H9 (cell line): ENCODE results near the gene TPBGL. TPM values are rescaled to one million over a fixed set of nuclear protein-coding genes. Genes with fewer than 3 reads are reported as not detected.

Experiments
- DNase-seq: peaks from one replicate; pipeline ENCODE4 v3.0.0-alpha.2; 2017
- H2AFZ ChIP-seq: one replicate; pipeline ENCODE4 v1.6.1; 2013; ENCODE audit warnings: mild to moderate bottlenecking, low read length, control low read depth, moderate library complexity
- H2AK5ac ChIP-seq: 2 replicates; pipeline ENCODE4 v1.6.1; 2013; ENCODE audit warnings: low read length, control low read depth, mixed read lengths; ENCODE audit not compliant: insufficient read length
- H2BK120ac ChIP-seq: one replicate; pipeline ENCODE4 v1.6.1; 2013; ENCODE audit warnings: low read depth, mild to moderate bottlenecking, low read length, control low read depth, inconsistent platforms; ENCODE audit not compliant: poor library complexity, severe bottlenecking
- H2BK12ac ChIP-seq: 2 replicates; pipeline ENCODE4 v1.6.1; 2013; ENCODE audit warnings: low read length, control low read depth, mixed read lengths, low read depth; ENCODE audit not compliant: insufficient read length
- H2BK15ac ChIP-seq: 2 replicates; pipeline ENCODE4 v1.6.1; 2013; ENCODE audit warnings: low read depth, low read length, control low read depth
- H2BK20ac ChIP-seq: one replicate; pipeline ENCODE4 v1.6.1; 2013; ENCODE audit warnings: low read depth, mild to moderate bottlenecking, low read length, control low read depth, inconsistent platforms; ENCODE audit not compliant: poor library complexity, severe bottlenecking
- H2BK5ac ChIP-seq: 2 replicates; pipeline ENCODE4 v1.6.1; 2013; ENCODE audit warnings: low read length, control low read depth, mixed read lengths; ENCODE audit not compliant: insufficient read length
- H3K14ac ChIP-seq: 2 replicates; pipeline ENCODE4 v1.6.1; 2013; ENCODE audit warnings: low read length, control low read depth; ENCODE audit not compliant: insufficient read depth
- H3K18ac ChIP-seq: 2 replicates; pipeline ENCODE4 v1.6.1; 2013; ENCODE audit warnings: low read depth, mild to moderate bottlenecking, mixed read lengths, low read length, control low read depth; ENCODE audit not compliant: insufficient read length
- H3K23ac ChIP-seq: 2 replicates; pipeline ENCODE4 v1.6.1; 2013; ENCODE audit warnings: low read length, control low read depth, mixed read lengths, low read depth; ENCODE audit not compliant: insufficient read length
- H3K23me2 ChIP-seq: 2 replicates; pipeline ENCODE4 v1.6.1; 2013; ENCODE audit warnings: low read depth, mild to moderate bottlenecking, mixed read lengths, low read length, control low read depth; ENCODE audit not compliant: insufficient read length, poor library complexity, severe bottlenecking
- H3K27ac ChIP-seq: 2 replicates; pipeline ENCODE4 v1.5.1; 2013; ENCODE audit warnings: low read length, control low read depth, mixed read lengths, low read depth; ENCODE audit not compliant: insufficient read length
- H3K27me3 ChIP-seq: 2 replicates; pipeline ENCODE4 v1.6.1; 2013; ENCODE audit warnings: low read length, control low read depth, inconsistent platforms; ENCODE audit not compliant: insufficient read depth
- H3K4ac ChIP-seq: 2 replicates; pipeline ENCODE4 v1.6.1; 2013; ENCODE audit warnings: low read depth, mild to moderate bottlenecking, control low read depth, inconsistent platforms, low read length, moderate library complexity
- H3K4me1 ChIP-seq: 2 replicates; pipeline ENCODE4 v1.6.1; 2013; ENCODE audit warnings: low read length, control low read depth, inconsistent platforms; ENCODE audit not compliant: insufficient read depth
- H3K4me2 ChIP-seq: 2 replicates; pipeline ENCODE4 v1.6.1; 2013; ENCODE audit warnings: low read length, control low read depth, mixed read lengths; ENCODE audit not compliant: insufficient read length, insufficient read depth
- H3K56ac ChIP-seq: 2 replicates; pipeline ENCODE4 v1.6.1; 2013; ENCODE audit warnings: low read depth, mild to moderate bottlenecking, mixed read lengths, low read length, control low read depth; ENCODE audit not compliant: insufficient read length
- H3K79me1 ChIP-seq: 2 replicates; pipeline ENCODE4 v1.6.1; 2013; ENCODE audit warnings: low read depth, mild to moderate bottlenecking, moderate library complexity, low read length, control low read depth, inconsistent platforms; ENCODE audit not compliant: insufficient read depth, poor library complexity, severe bottlenecking
- H3K79me2 ChIP-seq: 2 replicates; pipeline ENCODE4 v1.6.1; 2013; ENCODE audit warnings: low read length, control low read depth, inconsistent platforms; ENCODE audit not compliant: insufficient read depth
- H3K9ac ChIP-seq: 2 replicates; pipeline ENCODE4 v1.6.1; 2013; ENCODE audit warnings: low read length, control low read depth, mixed read lengths; ENCODE audit not compliant: insufficient read length; ENCODE audit errors: extremely low read depth
- H3K9me3 ChIP-seq: one replicate; pipeline ENCODE4 v1.6.1; 2013; ENCODE audit warnings: low read depth, low read length, inconsistent platforms; ENCODE audit not compliant: control insufficient read depth
- H3T11ph ChIP-seq: one replicate; pipeline ENCODE4 v1.6.1; 2013; ENCODE audit warnings: mild to moderate bottlenecking, low read length, control low read depth, inconsistent platforms
- H4K20me1 ChIP-seq: one replicate; pipeline ENCODE4 v1.6.1; 2013; ENCODE audit not compliant: control insufficient read depth, insufficient read length, insufficient read depth
- H4K5ac ChIP-seq: 2 replicates; pipeline ENCODE4 v1.6.1; 2013; ENCODE audit warnings: low read depth, mild to moderate bottlenecking, mixed read lengths, low read length, control low read depth; ENCODE audit not compliant: insufficient read length
- H4K8ac ChIP-seq: replicated peaks from 2 replicates; pipeline ENCODE4 v1.6.1; 2013; ENCODE audit warnings: low read length, control low read depth, mixed read lengths, low read depth; ENCODE audit not compliant: insufficient read length
- H4K91ac ChIP-seq: 2 replicates; pipeline ENCODE4 v1.6.1; 2013; ENCODE audit warnings: low read depth, mild to moderate bottlenecking, moderate library complexity, mixed read lengths, low read length, control low read depth; ENCODE audit not compliant: insufficient read length
- H3K27ac Mint-ChIP-seq, 3 experiments: 2 replicates in 2 of 3; 3 replicates in 1 of 3; pipeline ENCODE4 v1.8.0; 2020 to 2021; ENCODE audit warnings: mixed read lengths in 3 of 3, mild to moderate bottlenecking in 1 of 3, moderate library complexity in 1 of 3
- H3K27me3 Mint-ChIP-seq: 2 replicates; pipeline ENCODE4 v1.8.0; 2021; ENCODE audit warnings: low read depth, mild to moderate bottlenecking, moderate library complexity, mixed read lengths
- H3K36me3 Mint-ChIP-seq, 3 experiments: 2 replicates in 2 of 3; 3 replicates in 1 of 3; pipeline ENCODE4 v1.8.0; 2020 to 2021; ENCODE audit warnings: low read depth in 3 of 3, mixed read lengths in 3 of 3; ENCODE audit not compliant: insufficient read depth in 1 of 3
- H3K4me1 Mint-ChIP-seq, 2 experiments: 2 replicates each; pipeline ENCODE4 v1.8.0; 2020; ENCODE audit warnings: mixed read lengths in 2 of 2
- H3K4me3 Mint-ChIP-seq, 2 experiments: 2 replicates in 1 of 2; 3 replicates in 1 of 2; pipeline ENCODE4 v1.8.0; 2020 to 2021; ENCODE audit warnings: mild to moderate bottlenecking in 2 of 2, mixed read lengths in 2 of 2, moderate library complexity in 1 of 2
- H3K9me3 Mint-ChIP-seq, 2 experiments: 2 replicates in 1 of 2; 3 replicates in 1 of 2; pipeline ENCODE4 v1.8.0; 2020; ENCODE audit warnings: mild to moderate bottlenecking in 2 of 2, mixed read lengths in 2 of 2, moderate library complexity in 1 of 2
- CTCF ChIP-seq: fragments of 200-600 bp; sonication (generic); conservative IDR thresholded peaks from 3 replicates; pipeline ENCODE4 v1.8.0; 2021; ENCODE audit warnings: antibody characterized with exemption, mild to moderate bottlenecking
- WGBS: extraction: QIAGEN DNeasy Blood & Tissue Kit; methylation state at CpG from one replicate; pipeline ENCODE4 v1.1.7; 2013; ENCODE audit warnings: missing lambda C conversion rate, low lambda C conversion rate, mixed read lengths; ENCODE audit not compliant: insufficient read length; ENCODE audit errors: extremely low coverage; 5-methylcytosine and 5-hydroxymethylcytosine counted together
- total RNA-seq: library from RNA; stranded (reverse); gene quantifications from 2 replicates; pipeline ENCODE4 v1.2.1, GENCODE V29; 2021

TPBGL gene
- total RNA-seq, 1 experiment from 2014 or later, result 0.61 TPM

- Histone ChIP-seq H3K18ac (no peak overlapping the region), H3K14ac (no peak overlapping the region), H3K4ac (no peak overlapping the region), H3K9me3 (no peaks in the 10 kb centered on the region), H2AFZ (no peak overlapping the region), H3K27me3 (no peaks in the 10 kb centered on the region; the same call in 1 of the 2 replicates), H3K23ac (no peak overlapping the region), H3T11ph (no peak overlapping the region), H3K56ac (no peak overlapping the region), H3K79me1 (no peaks in the 10 kb centered on the region), H3K9ac (no peak overlapping the region), H2BK120ac (no peak overlapping the region), H2BK12ac (no peak overlapping the region), H2BK20ac (no peak overlapping the region), H4K8ac (no peak overlapping the region), H2AK5ac (no peak overlapping the region), H4K91ac (no peak overlapping the region), H2BK15ac (no peak overlapping the region), H3K23me2 (no peaks in the 10 kb centered on the region), H2BK5ac (no peak overlapping the region), H4K5ac (no peak overlapping the region), H3K79me2 (no peaks in the 10 kb centered on the region), H3K4me1 (no peaks in the 10 kb centered on the region), H4K20me1 (no peaks in the 10 kb centered on the region), H3K4me2 (no peak overlapping the region), H3K27ac (no peak overlapping the region)
- Mint-ChIP-seq H3K27ac (no peak overlapping the region), H3K27me3 (peaks cover 9% of the 10 kb centered on the region), H3K4me3 (no peak overlapping the region), H3K9me3 (no peaks in the 10 kb centered on the region), H3K36me3 (no peaks in the 10 kb centered on the region), H3K4me1 (peaks cover 6 to 13% of the 10 kb centered on the region in 2 experiments)
- WGBS, result no CpG with 5 or more reads among the region's 2 CpGs
- no peak for TF ChIP-seq CTCF
- DNase-seq, result no peak
Measured at GRCh38 chr11:75229466-75229865, 11.1 kb upstream of the TPBGL start.
